GM19328 (cell line): ENCODE results near the gene CRYAA.
"Not testable (repeated sequence)": the region's sequence is repeated elsewhere in the genome, so short reads cannot be mapped to it uniquely, and the experiment has no call there.

Experiments
- ATAC-seq: cut with Tn5 transposase; IDR thresholded peaks from one replicate; pipeline ENCODE4 v1.9.1; 2021; ENCODE audit warnings: mild to moderate bottlenecking, moderate library complexity; ENCODE audit not compliant: unreplicated experiment

Gene CRYAA

DNA sequence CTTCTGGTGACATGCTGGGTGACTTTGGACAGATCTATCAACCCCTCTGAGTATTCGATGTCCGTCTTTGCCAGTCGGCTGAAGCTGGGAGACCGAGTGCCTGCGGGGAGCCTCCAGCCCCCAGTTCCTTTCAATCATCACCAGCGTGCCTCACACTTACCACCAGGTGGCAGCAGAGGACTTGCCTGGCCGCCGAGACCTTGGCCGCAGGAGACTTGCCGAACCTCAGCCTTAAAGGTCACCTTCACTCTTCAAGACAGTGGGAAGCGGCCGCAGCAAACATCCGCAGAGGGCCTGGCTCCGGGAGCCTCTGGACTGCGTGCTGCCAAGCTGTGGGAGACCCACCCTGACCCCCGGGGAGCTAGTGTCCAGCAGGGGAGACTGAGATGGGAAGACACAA lies 7.8 kb downstream of the CRYAA start:
- not testable (repeated sequence) for ATAC-seq

DNA sequence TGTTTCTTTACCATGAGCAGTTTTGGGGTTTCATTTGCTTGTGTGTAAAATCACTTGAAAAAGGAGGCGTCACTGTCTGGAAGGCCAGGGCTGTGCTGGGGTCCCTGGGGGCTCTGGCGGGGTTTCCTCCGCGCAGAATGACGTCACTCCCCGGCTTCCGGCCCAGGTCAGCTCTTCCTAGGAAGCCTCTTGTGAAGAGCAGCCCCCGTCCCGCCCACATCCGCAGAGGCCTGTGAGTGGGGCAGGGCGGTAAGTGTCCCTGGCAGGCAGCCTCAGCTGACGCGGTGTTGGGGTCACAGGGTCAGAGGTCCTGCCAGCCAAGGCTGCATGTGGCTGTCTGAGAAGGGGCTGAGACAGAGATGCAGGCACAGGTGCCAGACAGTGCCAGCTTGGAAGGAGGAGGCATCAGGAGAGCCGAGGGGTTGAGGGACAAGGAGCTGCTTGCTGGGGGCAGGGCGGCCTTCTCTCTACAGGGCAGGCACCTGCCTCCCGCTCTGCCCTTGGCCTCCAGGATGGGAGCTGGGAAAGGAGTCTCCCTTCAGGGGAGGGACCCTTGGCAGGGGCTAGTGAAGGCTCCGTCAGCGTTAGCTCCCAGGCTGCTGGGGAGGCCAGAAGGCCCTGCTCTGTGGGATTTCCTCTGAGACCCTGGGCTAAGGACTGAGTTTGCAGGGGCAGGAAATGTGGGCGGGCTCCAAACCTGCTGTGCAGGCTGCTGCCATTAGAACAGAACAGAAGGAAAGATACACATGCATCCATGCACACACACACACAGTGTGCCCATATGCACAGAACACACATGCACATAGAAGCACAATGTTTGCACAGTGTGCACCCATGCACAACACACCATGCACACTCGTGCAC lies 8.5 kb downstream of the CRYAA start:
- not testable (repeated sequence) for ATAC-seq

DNA sequence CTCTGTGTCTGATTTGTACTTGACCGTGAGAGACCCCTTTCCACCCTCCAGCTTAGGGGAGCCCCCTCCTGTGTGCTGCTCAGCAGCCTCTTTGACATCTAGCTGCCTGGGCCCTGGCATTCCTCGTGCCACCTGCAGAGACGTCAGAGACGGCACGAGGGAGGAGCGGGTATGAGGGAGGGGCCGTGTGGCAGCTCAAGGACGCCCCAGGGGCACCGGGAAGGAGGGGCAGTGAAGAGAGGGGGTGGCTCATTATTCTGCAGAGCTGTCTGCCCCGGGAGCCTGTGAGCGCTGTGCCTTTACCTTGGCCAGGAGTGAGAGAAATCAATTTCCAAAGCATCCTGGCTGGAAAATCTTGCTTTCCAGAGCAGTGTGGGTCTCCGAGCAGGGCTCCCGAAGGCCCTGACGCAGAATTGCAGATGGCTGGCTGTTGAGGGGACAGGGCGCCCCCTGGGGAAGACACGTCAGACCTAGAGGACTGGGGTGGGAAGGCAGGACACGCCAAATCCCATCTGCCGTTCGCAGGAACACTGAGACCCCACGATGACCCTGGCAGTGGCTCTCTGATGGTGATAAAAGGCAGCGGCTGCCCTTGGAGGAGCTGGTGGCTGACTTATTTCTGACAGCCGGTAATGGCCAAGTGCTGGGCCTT lies 9.5 kb downstream of the CRYAA start:
- ATAC-seq = not testable (repeated sequence)

DNA sequence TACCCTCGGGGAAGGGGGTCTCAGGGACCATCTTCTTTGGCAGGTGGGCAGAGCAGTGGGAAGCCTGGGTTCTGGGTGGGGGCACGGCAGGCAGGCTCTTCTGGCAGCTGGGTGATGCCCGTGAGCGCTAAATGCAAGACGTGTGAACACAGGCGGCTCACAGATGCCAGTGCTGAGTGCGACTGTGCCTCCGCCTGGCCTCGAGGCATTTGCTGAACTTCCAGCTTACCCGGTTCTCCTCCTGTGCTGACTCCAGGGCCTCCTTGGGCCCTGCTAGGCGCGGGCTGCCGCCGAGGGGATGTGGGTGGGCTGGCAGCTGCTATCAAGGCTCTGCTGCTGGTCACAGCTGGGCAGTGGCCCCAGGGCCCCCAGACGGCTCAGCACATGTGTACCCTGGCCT lies 12.2 kb downstream of the CRYAA start:
- ATAC-seq = not testable (repeated sequence)

DNA sequence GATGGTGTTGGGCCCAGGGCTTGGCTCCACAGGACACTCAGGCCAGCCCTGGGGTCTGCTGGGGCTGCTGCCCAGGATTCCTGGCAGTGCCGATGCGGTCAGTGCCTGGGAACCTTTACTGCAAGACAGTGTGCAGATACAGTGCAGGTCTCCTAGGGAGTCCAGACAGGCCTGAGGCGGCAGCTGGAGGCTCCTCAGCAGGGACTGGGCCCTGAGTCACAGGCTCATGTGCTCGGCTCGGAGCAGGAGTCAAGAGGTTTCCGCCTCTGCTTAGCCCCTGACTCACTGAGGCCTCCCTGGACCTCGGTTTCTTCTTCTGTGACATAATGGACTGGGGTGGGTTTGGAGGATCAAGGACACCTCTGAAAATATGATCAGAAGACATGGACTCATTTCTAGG lies 18.5 kb downstream of the CRYAA start:
- ATAC-seq = not testable (repeated sequence)

DNA sequence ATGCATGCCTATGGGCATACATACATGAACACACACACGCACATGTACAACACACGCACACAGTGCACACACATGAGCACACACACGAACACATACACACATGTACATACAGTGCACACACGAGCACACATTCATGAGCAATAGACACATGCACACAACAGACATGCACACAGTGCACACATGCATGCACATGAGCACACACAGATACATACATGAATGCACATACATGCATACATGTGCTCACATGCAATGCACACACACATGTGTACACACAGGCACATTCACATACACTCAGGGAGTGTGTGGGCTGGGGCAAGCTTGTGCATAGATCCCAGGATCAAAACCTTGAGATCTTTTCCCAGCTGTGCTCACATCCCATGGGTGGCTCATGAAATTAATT lies 18.9 kb downstream of the CRYAA start:
- ATAC-seq = no peak

DNA sequence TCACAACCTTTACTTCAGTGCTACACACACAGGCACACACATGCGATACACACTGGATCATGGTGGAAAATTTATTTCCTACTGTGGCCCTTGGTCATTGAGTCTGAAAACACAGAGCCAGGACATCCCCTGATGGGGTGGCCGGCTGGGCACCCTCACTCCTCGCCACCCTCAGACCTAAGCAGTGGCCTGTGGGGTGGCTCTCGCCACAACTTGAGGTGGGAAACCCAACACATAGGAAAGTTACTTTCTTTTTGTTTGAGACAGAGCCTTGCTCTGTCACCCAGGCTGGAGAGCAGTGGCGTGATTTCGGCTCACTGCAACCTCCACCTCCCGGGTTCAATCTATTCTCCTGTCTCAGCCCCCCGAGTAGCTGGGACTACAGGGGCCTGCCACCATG lies 19.4 kb downstream of the CRYAA start:
- no peak for ATAC-seq

DNA sequence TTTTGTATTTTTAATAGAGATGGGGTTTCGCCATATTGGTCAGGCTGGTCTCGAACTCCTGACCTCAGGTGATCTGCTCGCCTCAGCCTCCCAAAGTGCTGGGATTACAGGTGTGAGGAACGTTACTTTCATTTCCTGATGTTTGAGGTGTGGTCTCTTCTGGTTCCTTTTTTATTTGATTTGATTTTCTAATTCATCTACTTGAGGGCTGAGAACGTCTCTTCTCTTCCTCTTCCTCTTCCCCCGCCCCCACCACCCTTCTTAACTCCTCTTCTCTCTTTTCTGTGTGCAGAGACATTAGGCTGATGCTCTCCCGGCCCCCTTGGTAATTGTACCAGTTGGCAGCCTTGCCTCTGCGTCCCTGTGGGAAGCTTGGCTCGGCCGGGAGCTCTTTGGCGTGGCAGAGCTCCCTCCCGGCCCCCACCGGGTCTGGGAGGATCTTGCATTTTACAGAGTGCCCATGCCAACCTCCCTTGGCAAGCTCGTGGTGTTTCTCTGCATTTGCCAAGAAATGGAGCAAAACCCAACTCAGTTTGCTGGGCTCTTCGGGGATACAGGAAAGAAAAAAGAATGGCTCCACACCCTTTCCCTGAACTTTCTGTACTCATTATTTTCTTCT lies 19.9 kb downstream of the CRYAA start:
- no peak for ATAC-seq

DNA sequence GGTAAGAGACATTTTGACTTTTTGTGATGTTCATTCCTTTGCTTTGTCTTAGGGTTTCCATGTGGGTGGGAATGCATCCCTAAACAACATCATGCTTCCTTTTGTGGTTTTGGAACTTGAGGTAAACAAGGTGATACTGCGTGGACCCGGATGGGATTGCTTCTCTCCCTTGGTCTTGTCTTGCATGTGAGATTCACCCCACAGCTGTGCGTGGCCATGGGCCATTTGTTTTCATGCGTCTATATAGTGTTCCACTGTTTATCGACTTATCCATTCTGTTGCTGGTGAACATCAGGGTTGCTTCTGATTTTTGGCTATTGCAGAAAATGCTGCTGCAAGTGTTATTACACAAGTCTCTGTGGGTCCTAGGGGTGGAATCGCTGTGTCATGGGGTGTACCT lies 21.1 kb downstream of the CRYAA start:
- ATAC-seq = no peak

DNA sequence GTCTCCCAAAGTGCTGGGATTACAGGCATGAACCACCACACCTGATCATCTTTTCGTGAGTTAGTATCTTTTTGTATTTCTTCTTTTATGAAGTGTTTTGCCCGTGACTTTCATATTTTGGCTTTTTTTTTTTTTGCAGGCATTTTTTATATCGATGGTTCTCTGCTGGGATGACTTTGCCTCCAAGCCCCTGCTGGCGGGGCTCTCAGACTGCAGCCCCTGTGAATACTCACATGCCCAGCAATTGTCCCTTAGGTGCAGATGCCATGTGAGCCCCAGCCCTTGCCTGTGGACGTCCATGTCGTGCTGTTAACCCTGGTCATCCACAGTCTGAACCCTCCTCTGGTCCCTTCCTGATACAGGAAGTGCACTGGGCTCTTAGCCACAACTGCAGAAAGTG lies 21.7 kb downstream of the CRYAA start:
- no peak for ATAC-seq

DNA sequence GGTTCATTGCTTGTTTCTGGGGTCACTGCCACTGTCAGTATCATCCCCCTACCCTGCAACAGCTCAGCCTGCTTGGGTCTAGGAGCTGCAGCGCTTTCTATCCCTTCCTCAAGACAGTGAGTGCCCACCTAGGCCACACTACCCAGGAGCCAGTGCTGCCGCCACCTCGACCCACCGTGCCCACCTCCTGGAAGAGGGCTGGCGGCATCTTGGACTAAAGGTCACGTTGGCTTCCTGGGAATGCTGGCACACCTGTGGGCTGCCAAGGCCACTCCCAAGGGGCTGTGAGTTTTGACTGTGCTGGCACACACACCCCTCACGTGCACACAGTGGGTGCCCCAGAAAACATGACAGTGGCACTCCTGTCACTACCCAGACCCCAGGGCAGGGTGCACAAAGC lies 22.1 kb downstream of the CRYAA start:
- no peak for ATAC-seq

DNA sequence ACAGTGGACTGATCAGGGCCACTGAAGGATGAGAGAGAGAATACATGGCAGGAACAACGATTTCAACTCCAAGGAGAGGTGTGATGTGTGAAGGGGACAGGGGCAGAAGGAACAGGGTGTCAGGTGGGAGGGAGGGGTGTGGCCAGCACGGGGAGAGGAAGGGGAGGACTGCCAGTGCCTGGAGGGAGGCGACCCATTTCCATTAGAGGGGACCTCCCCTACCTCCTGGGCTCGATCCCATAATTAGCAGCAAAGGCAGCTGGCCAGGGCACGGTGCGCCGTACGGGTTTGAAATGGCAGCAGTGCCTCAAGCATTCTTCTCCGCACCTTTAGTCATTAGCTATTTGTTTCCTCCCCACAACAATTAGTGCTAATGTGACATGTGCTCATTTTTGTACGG lies 22.7 kb downstream of the CRYAA start:
- ATAC-seq = no peak

DNA sequence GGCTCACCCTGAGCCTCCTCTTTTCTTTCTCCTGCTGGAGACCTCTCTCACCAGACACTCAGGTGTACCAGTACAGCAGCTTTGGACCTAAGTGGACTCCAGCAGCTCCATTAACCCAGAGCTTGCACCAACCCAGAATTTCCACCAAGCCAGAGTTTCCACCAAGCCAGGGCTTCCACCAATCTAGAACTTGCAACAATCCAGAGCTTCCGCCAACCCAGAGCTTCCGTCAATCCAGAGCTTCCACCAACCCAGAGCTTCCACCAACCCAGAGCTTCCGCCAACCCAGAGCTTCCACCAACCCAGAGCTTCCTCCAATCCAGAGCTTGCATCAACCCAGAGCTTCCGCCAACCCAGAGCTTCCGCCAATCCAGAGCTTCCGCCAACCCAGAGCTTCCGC lies 23.2 kb downstream of the CRYAA start:
- ATAC-seq = no peak

DNA sequence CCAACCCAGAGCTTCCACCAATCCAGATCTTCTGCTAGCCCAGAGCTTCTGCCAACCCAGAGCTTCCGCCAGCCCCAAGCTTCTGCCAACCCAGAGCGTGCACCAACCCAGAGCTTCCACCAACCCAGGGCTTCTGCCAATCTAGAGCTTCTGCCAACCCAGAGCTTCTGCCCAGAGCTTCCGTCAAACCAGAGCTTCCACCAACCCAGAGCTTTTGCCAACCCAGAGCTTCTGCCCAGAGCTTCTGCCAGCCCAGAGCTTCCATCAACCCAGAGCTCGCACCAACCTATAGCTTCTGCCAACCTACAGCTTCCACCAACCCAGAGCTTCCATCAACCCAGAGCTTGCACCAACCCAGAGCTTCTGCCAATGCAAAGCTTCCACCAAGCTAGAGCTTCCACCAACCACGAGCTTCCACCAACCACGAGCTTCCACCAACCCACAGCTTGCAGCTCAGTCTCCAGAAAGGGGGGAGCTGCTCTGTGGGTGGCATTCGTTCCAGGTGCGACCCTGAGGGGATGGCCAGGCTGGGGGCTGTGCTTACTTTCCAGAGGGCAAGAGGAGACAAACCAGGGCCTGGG lies 23.8 kb downstream of the CRYAA start:
- ATAC-seq = no peak

DNA sequence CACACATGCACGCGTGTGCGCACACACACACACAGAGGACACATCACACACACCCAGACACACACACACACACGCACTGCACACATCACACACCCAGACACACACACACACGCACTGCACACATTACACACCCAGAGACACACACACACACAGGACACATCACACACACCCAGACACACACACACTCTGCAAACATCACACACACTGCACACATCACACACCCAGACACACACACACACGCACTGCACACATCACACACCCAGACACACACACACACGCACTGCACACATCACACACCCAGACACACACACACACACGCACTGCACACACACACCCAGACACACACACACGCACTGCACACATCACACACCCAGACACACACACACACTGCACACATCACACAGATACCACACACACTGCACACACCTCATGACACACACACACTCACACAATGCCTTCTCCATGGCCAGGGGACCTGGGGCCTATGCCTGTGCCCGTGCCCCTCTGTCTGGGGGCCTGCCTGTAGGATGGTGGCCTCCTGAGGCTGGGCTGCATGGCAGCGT lies 24.4 kb downstream of the CRYAA start:
- no peak for ATAC-seq

DNA sequence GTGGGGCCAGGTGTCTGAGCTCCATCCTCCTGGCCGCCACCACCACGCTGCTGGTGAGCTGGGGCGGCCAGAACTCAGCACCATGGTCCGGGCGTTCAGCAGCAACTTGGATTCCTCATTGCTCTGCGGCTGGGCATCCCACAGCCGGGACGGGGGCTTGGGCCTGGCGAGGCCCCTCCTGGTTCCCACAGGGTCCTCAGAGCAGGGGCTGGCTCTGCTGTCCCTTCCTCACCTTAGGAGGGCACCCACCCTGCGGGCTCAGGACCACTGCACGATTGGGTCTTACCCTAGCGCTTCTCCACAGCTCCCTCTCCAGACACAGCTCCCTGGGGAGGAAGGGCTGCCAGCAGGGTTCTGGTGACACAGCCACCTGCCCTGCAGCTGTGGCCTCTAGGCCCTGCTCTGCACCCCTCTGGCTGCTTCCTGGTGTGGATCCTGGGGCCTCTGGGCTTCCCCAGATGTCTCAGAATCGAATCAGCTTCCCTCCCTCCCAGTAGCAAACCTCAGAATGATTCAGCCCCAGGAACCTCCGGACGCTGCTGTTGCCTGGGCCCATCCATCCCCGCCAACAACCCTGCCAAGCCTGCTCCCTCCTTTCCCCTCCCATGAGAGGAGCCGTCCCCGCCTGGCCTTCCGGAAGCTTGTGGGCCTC lies 25.0 kb downstream of the CRYAA start:
- no peak for ATAC-seq

DNA sequence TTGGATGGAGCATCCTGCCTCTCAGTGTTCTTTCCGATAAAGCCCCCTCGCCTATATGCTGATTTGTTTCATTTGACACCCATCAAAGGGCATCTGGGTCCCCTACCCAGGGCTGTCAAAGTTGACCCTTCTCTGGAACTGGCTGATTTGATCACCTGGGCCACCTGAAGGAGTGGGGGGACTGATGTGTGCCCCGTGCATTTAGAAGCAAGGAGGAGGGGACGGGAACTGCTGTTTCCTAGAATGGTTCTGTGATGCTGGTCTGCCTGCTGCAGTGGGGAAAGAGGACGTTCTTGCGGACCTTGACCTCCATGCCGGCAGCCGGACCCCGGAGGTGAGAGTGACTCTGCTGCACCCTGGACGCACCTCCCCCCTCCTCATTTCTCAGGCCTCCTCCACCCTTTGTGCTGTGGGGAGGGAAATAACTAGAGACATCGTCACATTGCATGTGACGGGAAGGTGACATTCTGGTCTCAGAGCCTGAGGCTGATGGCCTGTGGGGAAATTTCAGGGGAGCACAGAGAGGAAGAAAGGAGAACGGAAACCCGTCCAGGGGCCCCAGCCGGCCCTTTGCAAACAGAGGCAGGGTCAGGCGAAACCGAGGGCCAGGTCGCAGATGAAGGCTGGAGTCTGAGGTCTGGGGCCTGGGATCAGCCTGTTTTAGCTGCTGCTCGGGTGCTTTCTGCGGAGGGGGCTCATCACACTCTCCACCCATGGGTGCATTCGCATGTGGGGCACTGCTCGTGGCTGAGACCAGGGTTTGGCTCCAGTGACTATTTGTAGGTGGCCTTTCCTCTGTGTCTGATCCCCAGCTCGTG lies 25.7 kb downstream of the CRYAA start:
- ATAC-seq = no peak

DNA sequence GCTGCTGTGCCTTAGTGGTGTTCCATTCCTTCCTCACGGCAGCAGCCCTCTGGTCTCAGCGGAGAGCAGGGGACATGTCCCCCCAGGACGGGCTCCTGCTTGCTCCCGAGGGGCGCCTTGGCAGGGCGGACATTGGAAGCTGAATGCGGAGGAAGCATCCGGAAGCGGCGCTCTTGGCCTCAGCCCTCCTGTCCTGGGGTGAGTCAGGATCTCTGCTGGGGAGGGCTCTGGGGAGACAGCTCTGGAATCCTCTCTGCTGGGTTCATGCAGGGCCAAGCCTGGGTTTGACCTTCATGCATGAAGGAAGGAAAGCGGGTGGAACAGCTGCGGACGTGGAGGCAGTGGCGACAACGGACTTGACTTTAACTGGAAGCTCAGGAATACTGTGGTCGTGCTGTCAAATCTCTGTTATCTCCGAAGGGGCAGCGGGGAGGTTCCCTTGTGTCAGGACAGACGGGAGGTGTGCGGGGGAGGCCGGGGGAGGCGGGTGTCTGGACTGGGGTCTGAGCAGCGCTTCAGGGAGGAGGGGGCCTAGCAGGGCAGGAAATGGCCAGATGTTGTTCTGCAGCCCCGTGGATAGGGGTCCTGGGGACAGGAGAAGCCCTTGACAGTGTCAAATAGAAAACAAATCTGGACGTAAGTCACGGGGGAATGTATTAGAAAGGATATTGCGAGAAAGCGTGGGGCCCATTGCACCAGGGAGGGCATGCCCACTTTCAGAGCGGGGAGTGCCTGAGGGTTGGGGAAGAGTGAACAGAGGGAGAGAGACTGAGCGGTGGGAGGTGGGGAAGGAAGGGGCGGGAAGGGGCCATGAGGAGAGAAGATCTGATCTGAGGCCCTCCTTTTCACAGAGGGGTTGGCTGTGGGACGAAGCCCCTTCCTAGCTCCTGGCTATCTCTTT lies 26.6 kb downstream of the CRYAA start:
- ATAC-seq = no peak

DNA sequence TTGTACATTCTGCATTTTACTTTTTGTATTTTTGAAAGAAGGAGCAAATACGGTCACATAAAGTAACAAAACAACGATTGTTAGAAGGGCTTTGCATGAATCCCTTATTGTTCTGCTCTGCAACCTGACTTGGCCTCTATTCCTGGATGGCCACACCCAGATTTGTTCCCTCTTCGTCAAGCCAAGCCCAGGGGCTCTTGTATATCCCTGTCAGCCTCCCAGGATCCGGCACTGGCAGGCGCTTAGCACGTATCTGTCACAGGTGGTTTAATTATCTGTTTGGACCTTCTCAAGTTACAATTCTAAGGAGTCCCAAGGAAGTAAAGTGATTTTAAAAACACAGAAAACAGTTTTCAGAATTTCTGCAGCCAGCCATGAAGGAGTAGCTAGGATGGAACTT lies 28.0 kb downstream of the CRYAA start:
- no peak for ATAC-seq
